ENCODE data around the gene FRMD5.

DNA sequence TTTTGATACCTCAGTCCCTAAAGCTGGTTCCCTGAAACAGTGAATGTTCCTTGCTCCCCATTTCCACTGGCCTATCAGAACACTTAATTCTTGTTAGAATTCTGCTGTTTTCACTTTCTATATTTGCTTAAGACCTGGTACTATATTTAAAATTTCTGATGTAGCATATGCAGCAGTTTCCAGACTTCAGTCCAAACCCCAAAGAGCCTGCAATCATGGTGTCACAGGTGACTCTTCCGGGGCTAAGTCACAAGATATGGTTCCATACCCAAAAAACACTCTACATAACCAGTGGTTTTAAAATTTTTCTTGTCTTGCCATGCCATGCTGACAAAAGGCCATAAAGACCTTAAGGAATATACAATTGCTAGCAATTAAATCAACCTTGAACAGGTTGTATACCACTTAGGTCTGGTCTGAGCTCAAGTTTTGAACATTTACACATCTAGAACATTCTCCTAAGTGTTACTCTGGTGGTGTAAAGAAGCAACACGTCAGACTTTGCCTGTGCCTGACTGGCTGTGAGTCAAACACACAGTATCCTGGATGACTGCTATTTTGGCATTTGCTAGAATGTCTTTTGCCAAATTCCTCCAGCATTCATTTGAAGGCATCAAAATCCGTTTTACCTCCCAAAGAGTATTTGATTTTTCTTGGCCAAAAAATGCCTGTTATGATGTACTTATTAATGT, 160.0 kb downstream of the FRMD5 start:
- TF ChIP-seq, protein P1, sequence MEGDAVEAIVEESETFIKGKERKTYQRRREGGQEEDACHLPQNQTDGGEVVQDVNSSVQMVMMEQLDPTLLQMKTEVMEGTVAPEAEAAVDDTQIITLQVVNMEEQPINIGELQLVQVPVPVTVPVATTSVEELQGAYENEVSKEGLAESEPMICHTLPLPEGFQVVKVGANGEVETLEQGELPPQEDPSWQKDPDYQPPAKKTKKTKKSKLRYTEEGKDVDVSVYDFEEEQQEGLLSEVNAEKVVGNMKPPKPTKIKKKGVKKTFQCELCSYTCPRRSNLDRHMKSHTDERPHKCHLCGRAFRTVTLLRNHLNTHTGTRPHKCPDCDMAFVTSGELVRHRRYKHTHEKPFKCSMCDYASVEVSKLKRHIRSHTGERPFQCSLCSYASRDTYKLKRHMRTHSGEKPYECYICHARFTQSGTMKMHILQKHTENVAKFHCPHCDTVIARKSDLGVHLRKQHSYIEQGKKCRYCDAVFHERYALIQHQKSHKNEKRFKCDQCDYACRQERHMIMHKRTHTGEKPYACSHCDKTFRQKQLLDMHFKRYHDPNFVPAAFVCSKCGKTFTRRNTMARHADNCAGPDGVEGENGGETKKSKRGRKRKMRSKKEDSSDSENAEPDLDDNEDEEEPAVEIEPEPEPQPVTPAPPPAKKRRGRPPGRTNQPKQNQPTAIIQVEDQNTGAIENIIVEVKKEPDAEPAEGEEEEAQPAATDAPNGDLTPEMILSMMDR (IDR thresholded peaks at IDR 0.05; ENCODE audit: low read length): no peak
- TF ChIP-seq EZH2 (optimal IDR thresholded peaks at IDR 0.05; ENCODE audit: low read depth, low read length) (no peak), EZH2phosphoT487 (IDR thresholded peaks at IDR 0.05; ENCODE audit: low read length) (no peak)

Data from MM.1S (cell line).